Panc1 (cell line): ENCODE results near the gene ZNF33B.

Source experiments
- CTCF ChIP-seq: fragments of 450-650 bp; IDR thresholded peaks from 2 replicates; pipeline ENCODE4 v1.5.1; 2017; ENCODE audit warnings: mild to moderate bottlenecking
- REST ChIP-seq, 2 experiments: IDR thresholded peaks; 2 replicates each; pipeline ENCODE4 v1.6.1; 2011 to 2012; ENCODE audit warnings: low read depth in 2 of 2, control low read depth in 1 of 2, low read length in 1 of 2, mild to moderate bottlenecking in 1 of 2, moderate library complexity in 1 of 2; ENCODE audit not compliant: insufficient read depth in 1 of 2
- SIN3A ChIP-seq: IDR thresholded peaks from 2 replicates; pipeline ENCODE4 v1.6.1; 2012; ENCODE audit warnings: low read depth, mild to moderate bottlenecking, low read length, moderate library complexity, borderline replicate concordance; ENCODE audit not compliant: insufficient read depth

DNA sequence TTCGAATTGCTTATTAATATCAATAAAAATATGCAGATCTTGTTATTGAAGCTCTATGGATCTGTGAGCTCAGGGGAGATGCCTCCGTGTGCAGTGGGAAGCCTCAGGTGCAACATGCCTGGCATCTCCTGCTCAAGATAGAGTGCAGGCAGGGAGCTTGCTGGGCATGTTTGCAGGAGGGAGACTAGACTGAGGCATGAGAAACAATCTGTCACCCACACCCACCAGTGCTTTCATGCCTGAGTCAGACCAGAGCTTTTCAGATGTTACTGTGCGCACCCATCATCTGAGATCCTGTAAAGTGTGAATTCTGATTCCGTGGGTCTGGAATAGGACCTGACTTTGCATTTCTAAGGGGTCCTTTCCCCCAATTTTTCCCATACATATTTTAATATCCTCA is 62.0 kb downstream of the ZNF33B start:
- no peak for TF ChIP-seq CTCF
- TF ChIP-seq SIN3A: no peak
- TF ChIP-seq REST (IDR thresholded peaks at IDR 0.05; ENCODE audit: insufficient read depth in 1 of 2, low read depth in 2 of 2, low read length in 1 of 2): no peak
